Chondrocyte (in vitro differentiated cells): Measurements from ENCODE around the gene HTR2B. TPM values are rescaled to one million over a fixed set of nuclear protein-coding genes. Genes with fewer than 3 reads are reported as not detected.
A peak's percentile ranks its signal among the peaks of the same experiment; 100 is the strongest.
"Not testable (repeated sequence)": the region's sequence is repeated elsewhere in the genome, so short reads cannot be mapped to it uniquely, and the experiment has no call there.

Experiments
- DNase-seq: peaks from one replicate; pipeline ENCODE4 v3.0.0; 2021; ENCODE audit warnings: mixed read lengths, low spot score
- H3K27ac Mint-ChIP-seq: one replicate; pipeline ENCODE4 v1.8.0; 2021; ENCODE audit warnings: mild to moderate bottlenecking, moderate library complexity, mixed read lengths; ENCODE audit not compliant: unreplicated experiment
- H3K27me3 Mint-ChIP-seq: 2 replicates; pipeline ENCODE4 v1.8.0; 2021; ENCODE audit warnings: low read depth, mixed read lengths
- H3K36me3 Mint-ChIP-seq: 2 replicates; pipeline ENCODE4 v1.8.0; 2021; ENCODE audit warnings: low read depth, mixed read lengths
- H3K4me1 Mint-ChIP-seq: 2 replicates; pipeline ENCODE4 v1.8.0; 2021; ENCODE audit warnings: low read depth, mild to moderate bottlenecking, mixed read lengths
- H3K4me3 Mint-ChIP-seq: one replicate; pipeline ENCODE4 v1.8.0; 2021; ENCODE audit warnings: mild to moderate bottlenecking, moderate library complexity, mixed read lengths; ENCODE audit not compliant: unreplicated experiment
- H3K9me3 Mint-ChIP-seq: 2 replicates; pipeline ENCODE4 v1.8.0; 2021; ENCODE audit warnings: low read depth, mixed read lengths
- total RNA-seq: library from RNA; stranded (reverse); gene quantifications from 3 replicates; pipeline ENCODE4 v1.2.1, GENCODE V29; 2021
- TF ChIP-seq, protein P1 (sequence below): fragments of 200-600 bp; sonication (generic); IDR thresholded peaks from 2 replicates; pipeline ENCODE4 v1.5.0; 2021; ENCODE audit warnings: antibody characterized with exemption, mild to moderate bottlenecking, moderate library complexity

HTR2B gene
- total RNA-seq, 1 donor from 2014 or later = 0.85 TPM

DNA sequence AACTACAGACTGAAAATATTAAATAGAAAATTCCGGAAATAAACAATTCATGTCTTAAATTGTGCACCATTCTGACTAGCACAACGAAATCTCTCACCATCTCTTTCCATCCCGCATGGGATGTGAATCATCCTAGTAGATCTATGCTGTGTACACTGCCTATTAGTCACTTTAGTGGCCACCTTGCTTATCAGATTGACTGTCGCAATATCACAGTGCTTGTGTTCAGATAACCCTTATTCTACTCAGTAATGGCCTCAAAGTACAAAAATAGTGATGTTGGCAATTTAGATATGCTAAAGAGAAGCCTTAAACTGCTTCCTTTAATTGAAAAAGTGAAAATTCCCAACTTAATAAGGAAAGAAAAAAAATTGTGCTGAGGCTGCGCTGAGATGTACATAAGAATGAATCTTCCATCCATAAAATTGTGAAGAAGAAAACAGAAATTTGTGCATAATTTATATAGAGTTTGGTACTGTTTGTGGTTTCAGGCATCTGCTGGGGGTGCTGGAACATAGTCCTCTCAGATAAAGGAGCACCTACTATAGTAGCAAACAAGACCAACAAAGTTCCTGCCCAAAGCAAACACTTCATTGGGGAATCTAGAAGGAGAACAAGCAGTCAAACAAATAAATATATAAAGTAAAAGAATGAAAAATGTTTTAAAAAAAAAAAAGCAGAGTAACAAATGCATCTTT lies 56.2 kb downstream of the HTR2B start:
- no peak overlapping the region for H3K4me3 Mint-ChIP-seq
- H3K27me3 Mint-ChIP-seq = no peaks in the 10 kb centered on the region
- no peaks in the 10 kb centered on the region for H3K4me1 Mint-ChIP-seq
- H3K36me3 Mint-ChIP-seq = peaks cover 25% of the 10 kb centered on the region
- TF ChIP-seq, protein P1, sequence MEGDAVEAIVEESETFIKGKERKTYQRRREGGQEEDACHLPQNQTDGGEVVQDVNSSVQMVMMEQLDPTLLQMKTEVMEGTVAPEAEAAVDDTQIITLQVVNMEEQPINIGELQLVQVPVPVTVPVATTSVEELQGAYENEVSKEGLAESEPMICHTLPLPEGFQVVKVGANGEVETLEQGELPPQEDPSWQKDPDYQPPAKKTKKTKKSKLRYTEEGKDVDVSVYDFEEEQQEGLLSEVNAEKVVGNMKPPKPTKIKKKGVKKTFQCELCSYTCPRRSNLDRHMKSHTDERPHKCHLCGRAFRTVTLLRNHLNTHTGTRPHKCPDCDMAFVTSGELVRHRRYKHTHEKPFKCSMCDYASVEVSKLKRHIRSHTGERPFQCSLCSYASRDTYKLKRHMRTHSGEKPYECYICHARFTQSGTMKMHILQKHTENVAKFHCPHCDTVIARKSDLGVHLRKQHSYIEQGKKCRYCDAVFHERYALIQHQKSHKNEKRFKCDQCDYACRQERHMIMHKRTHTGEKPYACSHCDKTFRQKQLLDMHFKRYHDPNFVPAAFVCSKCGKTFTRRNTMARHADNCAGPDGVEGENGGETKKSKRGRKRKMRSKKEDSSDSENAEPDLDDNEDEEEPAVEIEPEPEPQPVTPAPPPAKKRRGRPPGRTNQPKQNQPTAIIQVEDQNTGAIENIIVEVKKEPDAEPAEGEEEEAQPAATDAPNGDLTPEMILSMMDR = no peak
- no peak for DNase-seq
- no peak overlapping the region for H3K27ac Mint-ChIP-seq
- H3K9me3 Mint-ChIP-seq = no peaks in the 10 kb centered on the region

DNA sequence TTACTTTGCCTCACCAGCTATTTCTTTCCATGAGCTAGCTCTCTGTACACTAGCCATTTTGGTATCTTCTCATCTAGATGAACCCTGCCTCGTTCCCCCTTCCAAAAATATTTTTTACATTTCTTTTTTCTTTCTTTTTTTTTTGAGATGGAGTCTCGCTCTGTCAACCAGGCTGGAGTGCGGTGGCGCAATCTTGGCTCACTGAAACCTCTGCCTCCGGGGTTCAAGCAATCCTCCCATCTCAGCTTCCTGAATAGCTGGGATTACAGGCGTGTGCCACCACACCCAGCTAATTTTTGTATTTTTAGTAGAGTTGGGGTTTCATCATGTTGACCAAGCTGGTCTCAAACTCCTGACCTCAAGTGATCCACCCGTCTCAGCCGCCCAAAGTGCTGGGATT lies 57.3 kb downstream of the HTR2B start:
- not testable (repeated sequence) for H3K9me3 Mint-ChIP-seq, H3K4me1 Mint-ChIP-seq, H3K4me3 Mint-ChIP-seq, H3K27ac Mint-ChIP-seq, H3K27me3 Mint-ChIP-seq, DNase-seq
- peaks cover 27% of the 10 kb centered on the region for H3K36me3 Mint-ChIP-seq

DNA sequence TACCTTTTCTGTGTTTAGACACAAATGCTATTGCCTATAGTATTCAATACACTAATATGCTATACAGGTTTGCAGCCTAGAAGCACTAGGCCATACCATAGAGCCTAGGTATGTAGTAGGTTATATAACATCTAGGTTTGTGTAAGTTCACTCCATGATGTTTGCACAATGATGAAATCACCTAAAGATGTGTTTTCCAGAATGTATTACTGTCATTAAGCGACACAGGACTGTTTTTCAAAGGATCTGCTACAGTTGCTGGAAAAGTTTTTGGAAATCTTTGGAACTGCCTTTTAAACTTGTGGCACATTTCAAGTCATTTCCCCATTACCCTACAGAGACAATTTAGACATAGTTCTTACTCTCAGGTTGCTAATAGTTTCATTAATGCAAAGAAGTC lies 58.9 kb downstream of the HTR2B start:
- H3K27ac Mint-ChIP-seq = no peak overlapping the region
- TF ChIP-seq, protein P1 = no peak
- peaks cover 30% of the 10 kb centered on the region for H3K36me3 Mint-ChIP-seq
- H3K4me3 Mint-ChIP-seq = no peak overlapping the region
- no peaks in the 10 kb centered on the region for H3K9me3 Mint-ChIP-seq
- no peaks in the 10 kb centered on the region for H3K4me1 Mint-ChIP-seq
- no peak for DNase-seq
- H3K27me3 Mint-ChIP-seq = no peaks in the 10 kb centered on the region

DNA sequence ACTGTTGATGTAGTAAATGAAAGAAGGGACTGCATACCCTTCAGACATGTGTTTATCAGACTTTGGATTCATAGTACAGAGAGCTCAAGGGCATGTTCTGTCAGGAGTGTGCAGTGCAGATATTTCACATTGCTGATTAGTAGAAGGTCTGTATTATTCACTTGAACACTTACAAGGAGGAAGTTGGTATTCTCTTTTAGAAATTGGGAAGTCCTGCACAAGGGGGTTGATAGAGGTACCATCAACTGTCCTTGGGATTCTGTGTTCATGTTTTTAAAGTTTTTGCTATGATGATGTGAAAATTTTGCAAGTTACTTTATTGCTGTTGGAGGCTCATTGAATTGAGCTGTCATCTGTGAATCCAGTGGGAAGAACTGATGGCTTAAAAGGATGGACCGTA lies 61.5 kb downstream of the HTR2B start:
- Mint-ChIP-seq H3K36me3 (peaks cover 29% of the 10 kb centered on the region), H3K4me3 (no peak overlapping the region), H3K4me1 (peaks cover 21% of the 10 kb centered on the region), H3K9me3 (no peaks in the 10 kb centered on the region), H3K27me3 (no peaks in the 10 kb centered on the region), H3K27ac (no peak overlapping the region)
- TF ChIP-seq, protein P1 = no peak
- DNase-seq = no peak

DNA sequence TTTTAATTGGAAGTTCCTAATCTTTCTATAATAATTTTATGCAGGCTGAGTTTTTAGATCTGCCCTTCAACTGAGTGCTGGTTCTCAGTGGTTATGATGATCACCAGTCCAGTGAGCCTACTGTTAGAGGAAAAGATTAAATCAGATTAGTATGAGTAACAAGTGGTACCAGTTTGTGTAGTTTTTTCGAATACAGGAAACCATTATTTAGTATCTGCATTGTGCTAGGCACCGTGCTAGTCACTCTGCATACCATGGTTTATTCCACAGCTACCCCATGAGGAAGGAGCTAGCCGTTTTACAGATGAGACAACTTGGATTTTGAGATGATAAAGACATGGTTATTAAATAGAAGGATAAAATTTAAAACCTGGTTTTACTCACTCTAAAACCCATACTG lies 62.1 kb downstream of the HTR2B start:
- peaks cover 24% of the 10 kb centered on the region for H3K36me3 Mint-ChIP-seq
- TF ChIP-seq, protein P1 = no peak
- H3K4me1 Mint-ChIP-seq = peaks cover 27% of the 10 kb centered on the region
- DNase-seq = no peak
- H3K9me3 Mint-ChIP-seq = no peaks in the 10 kb centered on the region
- no peaks in the 10 kb centered on the region for H3K27me3 Mint-ChIP-seq
- no peak overlapping the region for H3K27ac Mint-ChIP-seq
- H3K4me3 Mint-ChIP-seq = no peak overlapping the region

DNA sequence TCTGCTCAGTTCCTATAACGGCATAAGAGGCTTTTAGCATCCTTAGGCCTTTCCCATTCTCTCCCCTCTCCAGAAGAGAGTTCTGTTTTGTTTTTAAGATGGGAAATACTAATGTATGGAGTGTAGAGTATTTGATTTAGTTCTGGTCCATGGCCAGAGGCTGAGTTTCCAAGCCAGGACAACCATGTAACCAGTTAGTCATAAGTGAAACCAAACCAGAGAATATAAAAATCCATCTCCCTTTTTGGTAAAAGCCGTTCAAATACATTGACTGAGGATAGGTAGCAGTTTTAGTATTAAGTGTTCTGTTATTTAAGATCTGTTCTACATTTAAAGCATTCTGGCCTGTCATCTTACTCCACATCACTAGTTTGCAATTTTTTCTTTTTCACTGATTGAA lies 65.1 kb downstream of the HTR2B start:
- DNase-seq = no peak
- Mint-ChIP-seq H3K27ac (peak overlapping the region; percentile 24), H3K36me3 (peaks cover 15% of the 10 kb centered on the region), H3K27me3 (no peaks in the 10 kb centered on the region), H3K4me3 (no peak overlapping the region), H3K9me3 (no peaks in the 10 kb centered on the region), H3K4me1 (peaks cover 30% of the 10 kb centered on the region)
- TF ChIP-seq, protein P1 = no peak
